ENCODE measurements around the gene DCTN3.

DCTN3 gene

GRCh38 chr9:34620061-34620994 lies at the start of gene DCTN3:
Gene DCTN3 (minus strand): TSS chr9:34620495. CDS start chr9:34620464, 31 bp downstream.
- no peak within 1 kb of the TSS for H3K27ac ChIP-seq
- peak; percentile 60 for DNase-seq (ENCODE audit: low read depth, low spot score)

- H3K27ac ChIP-seq: peak overlapping the region; percentile 83
- peak; percentile 62 for DNase-seq (ENCODE audit: low read depth, low spot score)
Measured at GRCh38 chr9:34665381-34666250, 45.3 kb upstream of the DCTN3 start.

- H3K27ac ChIP-seq: peak overlapping the region; percentile 83
- DNase-seq (ENCODE audit: low read depth, low spot score): no peak
Measured at GRCh38 chr9:34665067-34665380, 44.7 kb upstream of the DCTN3 start.

DNA sequence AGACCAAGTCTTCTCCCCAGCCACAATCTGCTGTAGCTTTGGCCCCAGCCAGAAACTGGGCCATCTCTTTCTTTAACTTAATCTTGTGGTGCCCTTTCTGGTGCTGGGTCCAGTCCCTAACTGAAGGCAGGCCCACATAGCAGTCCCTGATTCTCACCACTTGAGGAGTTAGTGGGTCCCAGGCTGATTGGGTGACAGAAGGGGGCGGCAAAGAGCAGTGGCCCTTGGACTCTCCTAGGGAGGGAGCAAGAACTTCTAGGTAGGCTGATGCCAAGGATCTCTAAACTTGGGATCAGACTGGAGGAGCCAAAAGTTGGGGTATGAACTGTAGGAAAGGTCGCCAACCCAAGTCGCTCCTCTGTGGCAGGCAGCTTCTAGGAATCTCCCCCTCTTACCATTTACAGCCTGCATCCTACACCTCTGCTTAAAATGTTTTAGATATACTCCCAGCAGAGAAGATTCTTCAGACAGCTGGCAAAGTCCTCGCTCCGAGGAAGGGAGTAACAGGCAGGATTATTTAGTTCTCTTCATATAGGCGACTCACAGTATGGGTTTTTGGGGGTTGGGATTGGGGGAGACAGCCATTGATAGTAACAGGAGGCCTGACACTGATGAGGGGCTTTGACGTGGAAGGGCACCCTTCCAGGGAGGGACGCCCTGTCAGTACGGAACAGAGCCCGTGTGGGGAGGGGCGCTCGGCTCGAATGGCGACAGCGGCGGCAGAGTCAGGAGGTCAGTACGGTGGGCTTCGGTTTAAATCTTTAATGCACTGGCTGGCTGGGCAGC lies 44.2 kb upstream of the DCTN3 start:
- DNase-seq (ENCODE audit: low read depth, low spot score): no peak
- H3K27ac ChIP-seq: peak overlapping the region; percentile 83

GRCh38 chr9:34663303-34663605 lies 43.0 kb upstream of the DCTN3 start:
- peak overlapping the region; percentile 19 for H3K27ac ChIP-seq

DNA sequence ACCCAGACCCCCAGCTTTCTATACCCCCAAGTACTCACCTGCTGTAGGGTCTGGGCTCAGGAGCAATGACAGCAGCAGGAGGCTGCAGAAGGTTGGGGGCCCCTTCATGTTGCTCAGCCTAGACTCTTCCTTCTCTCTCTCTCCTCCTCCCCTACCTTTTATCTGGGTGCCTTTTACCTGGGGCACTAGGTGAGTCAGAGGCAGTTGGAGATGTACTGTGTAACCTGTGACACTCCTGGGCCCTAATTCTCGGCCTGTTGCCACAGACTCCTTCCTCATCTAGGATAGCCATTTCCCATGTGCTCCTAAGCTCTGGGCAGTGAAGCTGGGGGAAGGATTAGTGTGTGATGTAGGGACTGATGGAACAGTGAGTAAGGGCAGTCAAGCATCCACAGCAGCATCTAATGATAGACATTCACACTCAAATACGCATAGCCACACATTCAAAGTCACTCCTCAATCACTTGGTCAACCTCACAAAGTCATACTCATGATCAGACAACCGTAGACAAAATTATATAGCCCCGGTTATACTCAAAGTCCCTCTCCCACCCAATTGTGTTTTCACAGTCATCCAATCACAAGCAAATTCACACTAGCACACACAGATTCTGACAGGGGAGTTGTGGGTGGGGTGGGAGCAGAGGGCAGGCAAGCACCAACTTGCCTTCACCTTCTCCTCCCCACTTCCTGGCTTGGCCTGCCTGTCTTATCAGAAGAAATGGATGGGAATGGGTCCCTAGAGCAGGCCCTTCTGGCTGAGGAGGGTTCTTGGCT lies 42.4 kb upstream of the DCTN3 start, which contains the start of gene CCL27:
CCL27 (minus strand) TSS at position 132 of the 777 bp plus-strand sequence; CDS start at position 108, 24 bp downstream.
- H3K27ac ChIP-seq: peak within 1 kb of the TSS; percentile 19
- no peak for DNase-seq (ENCODE audit: low read depth, low spot score)

More at GRCh38 chr9:34663303-34663605, 43.0 kb upstream of the DCTN3 start:
- DNase-seq (ENCODE audit: low read depth, low spot score): no peak

- DNase-seq (ENCODE audit: low read depth, low spot score): no peak
- no peak overlapping the region for H3K27ac ChIP-seq
Measured at GRCh38 chr9:34659592-34660253, 39.4 kb upstream of the DCTN3 start.

GRCh38 chr9:34658461-34658860 lies 38.2 kb upstream of the DCTN3 start:
- no peak for DNase-seq (ENCODE audit: low read depth, low spot score)
- no peak overlapping the region for H3K27ac ChIP-seq

DNA sequence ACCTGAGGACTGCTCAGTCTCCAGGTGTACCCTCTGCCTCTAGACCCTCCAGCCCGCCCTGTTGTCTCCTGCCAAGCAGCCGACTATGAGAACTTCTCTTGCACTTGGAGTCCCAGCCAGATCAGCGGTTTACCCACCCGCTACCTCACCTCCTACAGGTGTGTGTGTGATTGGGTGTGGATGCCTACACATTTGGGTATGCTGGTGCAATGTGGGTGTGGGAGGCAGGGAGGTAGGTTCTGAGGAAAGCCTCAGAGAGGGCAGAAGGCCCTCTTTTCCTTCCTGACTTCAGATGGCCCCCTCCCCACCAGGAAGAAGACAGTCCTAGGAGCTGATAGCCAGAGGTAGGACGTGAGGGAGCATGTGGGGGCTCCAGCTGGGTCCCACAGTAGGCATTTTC lies 36.7 kb upstream of the DCTN3 start:
- no peak overlapping the region for H3K27ac ChIP-seq
- DNase-seq (ENCODE audit: low read depth, low spot score): no peak

DNA sequence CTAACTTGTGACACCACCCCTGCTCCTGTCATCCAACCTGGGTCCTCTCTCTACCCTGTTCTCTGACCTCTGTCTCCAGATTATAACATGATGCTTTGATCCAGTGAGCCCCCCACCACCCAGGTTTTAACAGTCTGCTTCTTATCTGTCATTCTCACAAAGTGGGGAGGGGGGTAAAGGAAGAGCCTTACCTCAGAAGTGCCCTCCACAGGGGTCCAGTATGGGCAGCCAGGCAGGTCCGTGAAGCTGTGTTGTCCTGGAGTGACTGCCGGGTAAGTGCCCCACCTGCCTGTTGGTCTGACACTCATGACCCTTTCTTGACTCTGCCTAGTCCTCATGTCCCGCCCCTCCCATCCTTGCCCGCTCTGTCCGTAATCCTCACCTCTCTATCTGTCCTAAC lies 35.1 kb upstream of the DCTN3 start:
- no peak for DNase-seq (ENCODE audit: low read depth, low spot score)
- H3K27ac ChIP-seq: no peak overlapping the region

- no peak for DNase-seq (ENCODE audit: low read depth, low spot score)
- no peak overlapping the region for H3K27ac ChIP-seq
Measured at GRCh38 chr9:34654323-34655051, 34.2 kb upstream of the DCTN3 start.

GRCh38 chr9:34653151-34654072 lies 33.1 kb upstream of the DCTN3 start:
- no peak overlapping the region for H3K27ac ChIP-seq
- no peak for DNase-seq (ENCODE audit: low read depth, low spot score)

DNA sequence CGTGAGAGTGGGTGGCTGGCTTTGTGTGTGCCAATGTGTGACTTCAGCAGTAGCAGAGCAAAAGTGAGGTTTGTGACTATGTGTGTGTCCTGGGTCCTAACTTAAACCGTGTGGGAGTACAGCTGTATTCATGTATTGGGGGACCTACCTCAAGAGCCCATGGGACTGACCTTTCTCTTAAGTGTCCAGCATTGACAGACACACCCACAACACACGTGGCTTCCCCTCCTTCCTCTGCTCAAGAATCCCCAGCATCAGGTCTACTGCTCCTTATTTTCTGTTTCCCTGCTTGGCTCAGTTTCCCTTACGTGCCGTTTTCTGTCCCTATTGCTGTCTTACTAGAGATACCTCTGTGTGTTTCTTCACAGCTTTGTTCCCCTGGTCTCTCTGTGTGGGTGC lies 32.3 kb upstream of the DCTN3 start:
- no peak overlapping the region for H3K27ac ChIP-seq
- no peak for DNase-seq (ENCODE audit: low read depth, low spot score)

GRCh38 chr9:34651876-34652601 lies 31.7 kb upstream of the DCTN3 start, which contains the start of gene IL11RA:
Gene IL11RA (plus strand): TSS chr9:34652185. CDS start chr9:34655218, 3,033 bp downstream.
- peak within 1 kb of the TSS; percentile 55 for H3K27ac ChIP-seq
- no peak for DNase-seq (ENCODE audit: low read depth, low spot score)

- H3K27ac ChIP-seq: peak overlapping the region; percentile 55
- DNase-seq (ENCODE audit: low read depth, low spot score): no peak
Measured at GRCh38 chr9:34651321-34651720, 31.0 kb upstream of the DCTN3 start.

GRCh38 chr9:34650816-34651215 lies 30.5 kb upstream of the DCTN3 start:
- no peak overlapping the region for H3K27ac ChIP-seq
- no peak for DNase-seq (ENCODE audit: low read depth, low spot score)

GRCh38 chr9:34648673-34649072 lies 28.4 kb upstream of the DCTN3 start:
- no peak for DNase-seq (ENCODE audit: low read depth, low spot score)
- no peak overlapping the region for H3K27ac ChIP-seq

Data from epithelial cell of prostate (primary cell).